Measurements from ENCODE around the gene KANSL1.

GRCh38 chr17:45984368-45984767, 208.9 kb downstream of the KANSL1 start:
- TF ChIP-seq, protein P1, sequence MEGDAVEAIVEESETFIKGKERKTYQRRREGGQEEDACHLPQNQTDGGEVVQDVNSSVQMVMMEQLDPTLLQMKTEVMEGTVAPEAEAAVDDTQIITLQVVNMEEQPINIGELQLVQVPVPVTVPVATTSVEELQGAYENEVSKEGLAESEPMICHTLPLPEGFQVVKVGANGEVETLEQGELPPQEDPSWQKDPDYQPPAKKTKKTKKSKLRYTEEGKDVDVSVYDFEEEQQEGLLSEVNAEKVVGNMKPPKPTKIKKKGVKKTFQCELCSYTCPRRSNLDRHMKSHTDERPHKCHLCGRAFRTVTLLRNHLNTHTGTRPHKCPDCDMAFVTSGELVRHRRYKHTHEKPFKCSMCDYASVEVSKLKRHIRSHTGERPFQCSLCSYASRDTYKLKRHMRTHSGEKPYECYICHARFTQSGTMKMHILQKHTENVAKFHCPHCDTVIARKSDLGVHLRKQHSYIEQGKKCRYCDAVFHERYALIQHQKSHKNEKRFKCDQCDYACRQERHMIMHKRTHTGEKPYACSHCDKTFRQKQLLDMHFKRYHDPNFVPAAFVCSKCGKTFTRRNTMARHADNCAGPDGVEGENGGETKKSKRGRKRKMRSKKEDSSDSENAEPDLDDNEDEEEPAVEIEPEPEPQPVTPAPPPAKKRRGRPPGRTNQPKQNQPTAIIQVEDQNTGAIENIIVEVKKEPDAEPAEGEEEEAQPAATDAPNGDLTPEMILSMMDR (IDR thresholded peaks at IDR 0.05): no peak
- TF ChIP-seq POLR2A (IDR thresholded peaks at IDR 0.05): no peak
- no peak for TF ChIP-seq POLR2AphosphoS5 (IDR thresholded peaks at IDR 0.05)
